GM12865 (cell line): ENCODE measurements around the gene WNT9A.

Source experiments
- DNase-seq: peaks from one replicate; pipeline ENCODE4 v3.0.0; 2010; ENCODE audit warnings: low read depth
- H3K4me3 ChIP-seq: 2 replicates; pipeline ENCODE4 v1.5.1; 2011; ENCODE audit warnings: mild to moderate bottlenecking, low read depth, low read length, control low read depth
- TF ChIP-seq, protein P1 (sequence below): IDR thresholded peaks from 2 replicates; pipeline ENCODE4 v1.5.1; 2011; ENCODE audit warnings: low read length, control low read depth, low read depth, inconsistent platforms; ENCODE audit not compliant: insufficient read depth; ENCODE audit errors: missing control alignments

WNT9A gene

GRCh38 chr1:227889047-227889862, 58.5 kb downstream of the WNT9A start:
- DNase-seq: no peak
- TF ChIP-seq, protein P1, sequence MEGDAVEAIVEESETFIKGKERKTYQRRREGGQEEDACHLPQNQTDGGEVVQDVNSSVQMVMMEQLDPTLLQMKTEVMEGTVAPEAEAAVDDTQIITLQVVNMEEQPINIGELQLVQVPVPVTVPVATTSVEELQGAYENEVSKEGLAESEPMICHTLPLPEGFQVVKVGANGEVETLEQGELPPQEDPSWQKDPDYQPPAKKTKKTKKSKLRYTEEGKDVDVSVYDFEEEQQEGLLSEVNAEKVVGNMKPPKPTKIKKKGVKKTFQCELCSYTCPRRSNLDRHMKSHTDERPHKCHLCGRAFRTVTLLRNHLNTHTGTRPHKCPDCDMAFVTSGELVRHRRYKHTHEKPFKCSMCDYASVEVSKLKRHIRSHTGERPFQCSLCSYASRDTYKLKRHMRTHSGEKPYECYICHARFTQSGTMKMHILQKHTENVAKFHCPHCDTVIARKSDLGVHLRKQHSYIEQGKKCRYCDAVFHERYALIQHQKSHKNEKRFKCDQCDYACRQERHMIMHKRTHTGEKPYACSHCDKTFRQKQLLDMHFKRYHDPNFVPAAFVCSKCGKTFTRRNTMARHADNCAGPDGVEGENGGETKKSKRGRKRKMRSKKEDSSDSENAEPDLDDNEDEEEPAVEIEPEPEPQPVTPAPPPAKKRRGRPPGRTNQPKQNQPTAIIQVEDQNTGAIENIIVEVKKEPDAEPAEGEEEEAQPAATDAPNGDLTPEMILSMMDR: no peak
- no peak overlapping the region for H3K4me3 ChIP-seq

GRCh38 chr1:227888404-227889046, 59.2 kb downstream of the WNT9A start:
- TF ChIP-seq, protein P1: no peak
- H3K4me3 ChIP-seq: no peak overlapping the region
- no peak for DNase-seq

GRCh38 chr1:227887697-227888403, 59.9 kb downstream of the WNT9A start:
- DNase-seq: no peak
- TF ChIP-seq, protein P1: no peak
- H3K4me3 ChIP-seq: no peak overlapping the region

GRCh38 chr1:227886993-227887696, 60.6 kb downstream of the WNT9A start:
- TF ChIP-seq, protein P1: no peak
- DNase-seq: no peak
- H3K4me3 ChIP-seq: no peak overlapping the region

DNA sequence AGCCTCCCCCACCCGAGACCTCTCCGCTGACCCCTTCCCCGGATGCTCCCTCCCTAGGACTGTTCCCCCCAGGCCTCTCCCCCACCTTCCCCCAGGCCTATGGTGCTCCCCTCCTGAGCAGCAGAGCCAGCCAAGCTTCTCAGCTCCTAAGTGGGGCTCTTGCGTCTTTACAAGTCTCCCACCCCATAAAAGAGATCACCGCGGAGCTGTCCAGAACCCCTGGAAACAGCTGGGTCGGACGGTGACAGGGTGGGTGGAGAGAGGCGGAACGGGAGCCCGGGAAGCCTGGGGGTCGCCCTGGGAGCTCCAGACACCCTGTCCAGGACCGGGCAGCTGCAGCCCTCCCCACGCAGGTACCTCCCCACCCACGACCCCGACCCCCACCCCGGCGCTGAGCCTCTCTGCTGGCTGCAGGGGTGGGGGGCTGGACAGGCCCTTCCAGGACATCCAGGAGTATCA, 61.2 kb downstream of the WNT9A start:
- TF ChIP-seq, protein P1: no peak
- DNase-seq: no peak
- H3K4me3 ChIP-seq: no peak overlapping the region

- no peak overlapping the region for H3K4me3 ChIP-seq
- peak; percentile 0 for DNase-seq
- TF ChIP-seq, protein P1: no peak
These were observed 61.9 kb downstream of the WNT9A start for GRCh38 chr1:227885648-227886502.
